Activated CD4-positive, alpha-beta T cell treated with anti-CD3 and anti-CD28 coated beads for 36 hours (primary cell): ENCODE data around the gene TMEM120B. TPM values are rescaled to one million over a fixed set of nuclear protein-coding genes. Genes with fewer than 3 reads are reported as not detected.
"Not testable (repeated sequence)": the region's sequence is repeated elsewhere in the genome, so short reads cannot be mapped to it uniquely, and the experiment has no call there.

ENCODE experiments used
- ATAC-seq: fragments of 200-7000 bp; cut with Tn5 transposase; one replicate; pipeline ENCODE4 v1.10.0; 2021; ENCODE audit warnings: mild to moderate bottlenecking, moderate library complexity
- CTCF ChIA-PET: fragments of 350-600 bp; sonication (Branson Sonifier 250); formaldehyde crosslinking; loops from one replicate; lab custom pipeline; 2021; ENCODE audit warnings: antibody characterized with exemption; lab: Charles Lee
- POLR2A ChIA-PET: fragments of 350-600 bp; sonication (Branson Sonifier 250); formaldehyde crosslinking; loops from one replicate; lab custom pipeline; 2021; ENCODE audit warnings: antibody characterized with exemption, inconsistent platforms; lab: Charles Lee
- DNase-seq: peaks from one replicate; pipeline ENCODE4 v3.0.0-alpha.2; 2020
- H3K27ac Mint-ChIP-seq: one replicate; pipeline ENCODE4 v1.8.0; 2021; ENCODE audit warnings: mixed read lengths
- H3K27me3 Mint-ChIP-seq: one replicate; pipeline ENCODE4 v1.8.0; 2021; ENCODE audit warnings: mixed read lengths
- H3K36me3 Mint-ChIP-seq: one replicate; pipeline ENCODE4 v1.8.0; 2021; ENCODE audit warnings: low read depth, mixed read lengths
- H3K4me1 Mint-ChIP-seq: one replicate; pipeline ENCODE4 v1.8.0; 2021; ENCODE audit warnings: mixed read lengths
- H3K4me3 Mint-ChIP-seq: one replicate; pipeline ENCODE4 v1.8.0; 2021; ENCODE audit warnings: mild to moderate bottlenecking, moderate library complexity, mixed read lengths
- H3K9me3 Mint-ChIP-seq: one replicate; pipeline ENCODE4 v1.8.0; 2021; ENCODE audit warnings: low read depth, mixed read lengths
- intact Hi-C, 2 experiments: fragments of 100-400 bp; cut with DNase I in 1 of 2; cut with micrococcal nuclease in 1 of 2; formaldehyde crosslinking; loops; one replicate each; pipeline versions ENCODE4 v1.14.2 to v1.15.1; 2022 to 2024; cut with DNase I, micrococcal nuclease
- total RNA-seq, 2 experiments: library from RNA; stranded (reverse); gene quantifications; one replicate each; pipeline ENCODE4 v1.2.3, GENCODE V29; 2021

The TMEM120B gene
- total RNA-seq, 2 experiments from 2014 or later: 8.8 to 11.7 TPM

DNA sequence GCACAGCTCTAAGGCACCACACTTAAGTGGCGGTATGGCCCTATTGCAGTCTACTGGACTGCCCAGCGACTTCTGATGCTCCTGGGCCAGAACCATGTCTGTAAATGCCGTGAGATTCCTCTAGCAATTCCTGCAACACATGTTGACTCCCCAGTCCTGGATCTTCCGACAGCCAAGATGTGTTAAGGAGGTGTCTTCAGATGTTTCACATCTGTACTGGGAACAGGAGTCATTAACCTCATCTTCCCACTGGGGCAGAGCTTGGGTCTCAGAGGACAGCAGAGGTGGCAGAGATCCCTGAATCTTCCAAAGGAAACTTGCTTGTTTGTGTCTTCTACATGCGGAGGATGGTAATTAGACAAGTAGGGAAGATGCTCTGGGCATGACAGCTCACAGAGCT lies 8.2 kb downstream of the TMEM120B start:
- DNase-seq: no peak
- H3K27ac Mint-ChIP-seq: no peak overlapping the region
- H3K27me3 Mint-ChIP-seq: no peaks in the 10 kb centered on the region
- no peaks in the 10 kb centered on the region for H3K9me3 Mint-ChIP-seq
- intact Hi-C loops: no loop called here
- POLR2A ChIA-PET: no interaction called here
- H3K4me3 Mint-ChIP-seq: no peak overlapping the region
- CTCF ChIA-PET: no interaction called here
- no peaks in the 10 kb centered on the region for H3K4me1 Mint-ChIP-seq
- peaks cover 15% of the 10 kb centered on the region for H3K36me3 Mint-ChIP-seq
- no peak for ATAC-seq

- H3K9me3 Mint-ChIP-seq: no peaks in the 10 kb centered on the region
- H3K36me3 Mint-ChIP-seq: peaks cover 12% of the 10 kb centered on the region
- ATAC-seq (no peak), DNase-seq (no peak)
- H3K27me3 Mint-ChIP-seq: no peaks in the 10 kb centered on the region
- no peaks in the 10 kb centered on the region for H3K4me1 Mint-ChIP-seq
- H3K27ac Mint-ChIP-seq: no peak overlapping the region
- ChIA-PET CTCF (interaction anchor here (0.6 to 1.3 kb wide), 3 partner anchors 9 to 169 kb away, joined by 3 read pairs; partner anchors contain the start of gene TMEM120B), POLR2A (no interaction called here)
- intact Hi-C loops: no loop called here
- no peak overlapping the region for H3K4me3 Mint-ChIP-seq
Measured at GRCh38 chr12:121722511-121722910, 10.0 kb downstream of the TMEM120B start.

DNA sequence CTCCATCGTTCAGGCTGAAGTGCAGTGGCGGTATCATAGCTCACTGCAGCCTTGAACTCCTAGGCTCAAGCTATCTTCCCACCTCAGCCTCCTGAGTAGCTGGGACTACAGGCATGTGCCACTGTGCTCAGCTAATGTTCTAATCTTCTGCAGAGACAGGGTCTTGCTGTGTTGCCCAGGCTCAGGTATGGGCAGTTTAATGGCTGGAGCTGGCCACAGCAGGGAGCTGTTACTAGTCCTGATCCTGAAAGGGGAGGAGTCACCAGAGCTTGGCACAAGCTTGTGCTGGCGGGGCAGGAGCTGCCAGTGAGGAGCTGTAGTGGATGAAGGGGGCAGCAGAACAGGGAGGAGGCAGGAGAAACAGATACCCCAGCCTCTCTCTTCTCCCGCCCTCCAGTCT lies 10.6 kb downstream of the TMEM120B start:
- Mint-ChIP-seq H3K27me3 (no peaks in the 10 kb centered on the region), H3K9me3 (no peaks in the 10 kb centered on the region), H3K36me3 (peaks cover 12% of the 10 kb centered on the region), H3K27ac (no peak overlapping the region), H3K4me1 (no peaks in the 10 kb centered on the region), H3K4me3 (no peak overlapping the region)
- DNase-seq (no peak), ATAC-seq (no peak)
- POLR2A ChIA-PET: interaction anchor here (0.6 kb wide), 1 partner anchor 311 kb away, joined by 3 read pairs; no protein-coding TSS in a partner anchor
- CTCF ChIA-PET: interaction anchor here (0.6 to 1.3 kb wide), 4 partner anchors 10 to 170 kb away, joined by 3 to 4 read pairs (median 3); partner anchors contain the start of gene TMEM120B
- intact Hi-C loops: no loop called here

- H3K9me3 Mint-ChIP-seq: no peaks in the 10 kb centered on the region
- CTCF ChIA-PET: interaction anchor here (0.5 kb wide), 1 partner anchor 230 kb away, joined by 3 read pairs; no protein-coding TSS in a partner anchor
- intact Hi-C loops: no loop called here
- no peaks in the 10 kb centered on the region for H3K4me1 Mint-ChIP-seq
- no peaks in the 10 kb centered on the region for H3K27me3 Mint-ChIP-seq
- DNase-seq (no peak), ATAC-seq (no peak)
- POLR2A ChIA-PET: interaction anchor here (0.6 kb wide), 1 partner anchor 9 kb away, joined by 6 read pairs; no protein-coding TSS in a partner anchor
- H3K36me3 Mint-ChIP-seq: peaks cover 6% of the 10 kb centered on the region
- no peak overlapping the region for H3K4me3 Mint-ChIP-seq
- no peak overlapping the region for H3K27ac Mint-ChIP-seq
Measured at GRCh38 chr12:121724925-121725324, 12.4 kb downstream of the TMEM120B start.

GRCh38 chr12:121725423-121725822 lies 12.9 kb downstream of the TMEM120B start:
- Mint-ChIP-seq H3K4me1 (no peaks in the 10 kb centered on the region), H3K9me3 (no peaks in the 10 kb centered on the region), H3K27ac (no peak overlapping the region), H3K27me3 (no peaks in the 10 kb centered on the region), H3K4me3 (no peak overlapping the region), H3K36me3 (peaks cover 6% of the 10 kb centered on the region)
- ChIA-PET CTCF (interaction anchor here (0.5 kb wide), 1 partner anchor 231 kb away, joined by 3 read pairs; no protein-coding TSS in a partner anchor), POLR2A (interaction anchor here (0.6 kb wide), 1 partner anchor 10 kb away, joined by 6 read pairs; no protein-coding TSS in a partner anchor)
- intact Hi-C loops: no loop called here
- DNase-seq (no peak), ATAC-seq (no peak)

- H3K36me3 Mint-ChIP-seq: peaks cover 3% of the 10 kb centered on the region
- POLR2A ChIA-PET: no interaction called here
- no peak for ATAC-seq
- no peaks in the 10 kb centered on the region for H3K27me3 Mint-ChIP-seq
- no peak overlapping the region for H3K4me3 Mint-ChIP-seq
- DNase-seq: no peak
- no peaks in the 10 kb centered on the region for H3K9me3 Mint-ChIP-seq
- CTCF ChIA-PET: interaction anchor here (1.0 kb wide), 1 partner anchor 11 kb away, joined by 3 read pairs; no protein-coding TSS in a partner anchor
- no peak overlapping the region for H3K27ac Mint-ChIP-seq
- intact Hi-C loops: no loop called here
- H3K4me1 Mint-ChIP-seq: no peaks in the 10 kb centered on the region
Measured at GRCh38 chr12:121729021-121729420, 16.5 kb downstream of the TMEM120B start.

GRCh38 chr12:121731473-121731872 lies 18.9 kb downstream of the TMEM120B start:
- DNase-seq (no peak), ATAC-seq (no peak)
- H3K36me3 Mint-ChIP-seq: no peaks in the 10 kb centered on the region
- CTCF ChIA-PET: no interaction called here
- intact Hi-C loops: no loop called here
- no peaks in the 10 kb centered on the region for H3K4me1 Mint-ChIP-seq
- no peaks in the 10 kb centered on the region for H3K27me3 Mint-ChIP-seq
- H3K9me3 Mint-ChIP-seq: no peaks in the 10 kb centered on the region
- no peak overlapping the region for H3K27ac Mint-ChIP-seq
- no peak overlapping the region for H3K4me3 Mint-ChIP-seq
- POLR2A ChIA-PET: no interaction called here

GRCh38 chr12:121733849-121734248 lies 21.3 kb downstream of the TMEM120B start:
- Mint-ChIP-seq H3K4me1 (no peaks in the 10 kb centered on the region), H3K9me3 (no peaks in the 10 kb centered on the region), H3K36me3 (no peaks in the 10 kb centered on the region), H3K4me3 (no peak overlapping the region), H3K27ac (no peak overlapping the region), H3K27me3 (no peaks in the 10 kb centered on the region)
- POLR2A ChIA-PET: interaction anchor here (0.7 kb wide), 1 partner anchor 178 kb away, joined by 3 read pairs; no protein-coding TSS in a partner anchor
- intact Hi-C loops: no loop called here
- DNase-seq (no peak), ATAC-seq (no peak)
- CTCF ChIA-PET: no interaction called here

- H3K4me1 Mint-ChIP-seq: peaks cover 2% of the 10 kb centered on the region
- intact Hi-C loops: no loop called here
- ATAC-seq (no peak), DNase-seq (no peak)
- no peaks in the 10 kb centered on the region for H3K27me3 Mint-ChIP-seq
- no peaks in the 10 kb centered on the region for H3K9me3 Mint-ChIP-seq
- H3K36me3 Mint-ChIP-seq: no peaks in the 10 kb centered on the region
- ChIA-PET POLR2A (no interaction called here), CTCF (interaction anchor here (0.7 kb wide), 1 partner anchor 147 kb away, joined by 3 read pairs; no protein-coding TSS in a partner anchor)
- H3K4me3 Mint-ChIP-seq: no peak overlapping the region
- no peak overlapping the region for H3K27ac Mint-ChIP-seq
Measured at GRCh38 chr12:121738340-121738858, 25.8 kb downstream of the TMEM120B start.

DNA sequence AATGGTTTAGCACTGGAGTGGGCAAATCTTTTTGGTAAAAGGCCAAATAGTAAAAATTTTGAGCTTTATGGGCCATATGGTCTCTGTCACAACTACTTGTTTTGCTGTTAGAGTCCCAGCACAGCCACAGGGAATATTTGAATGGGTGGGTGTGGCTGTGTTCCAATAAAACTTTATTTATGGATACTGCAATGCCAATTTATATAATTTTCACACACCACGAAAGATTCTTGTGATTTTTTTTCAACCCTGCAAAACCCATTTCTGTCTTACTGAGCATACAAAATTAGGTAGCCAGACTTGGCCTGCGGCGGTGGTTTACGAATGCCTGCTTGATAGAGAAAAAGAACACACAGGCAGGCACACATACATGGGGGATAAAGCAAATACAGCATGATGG lies 28.3 kb downstream of the TMEM120B start:
- Mint-ChIP-seq H3K27me3 (no peaks in the 10 kb centered on the region), H3K9me3 (no peaks in the 10 kb centered on the region), H3K4me3 (no peak overlapping the region), H3K27ac (no peak overlapping the region), H3K36me3 (peaks cover 3% of the 10 kb centered on the region), H3K4me1 (peaks cover 2% of the 10 kb centered on the region)
- POLR2A ChIA-PET: no interaction called here
- CTCF ChIA-PET: interaction anchor here (0.6 to 0.9 kb wide), 2 partner anchors 28 to 114 kb away, joined by 3 read pairs; partner anchors contain the start of gene TMEM120B
- intact Hi-C loops: no loop called here
- DNase-seq (no peak), ATAC-seq (no peak)

GRCh38 chr12:121741743-121742142 lies 29.2 kb downstream of the TMEM120B start:
- ATAC-seq (no peak), DNase-seq (no peak)
- POLR2A ChIA-PET: no interaction called here
- H3K4me1 Mint-ChIP-seq: peaks cover 2% of the 10 kb centered on the region
- intact Hi-C loops: no loop called here
- no peak overlapping the region for H3K27ac Mint-ChIP-seq
- no peak overlapping the region for H3K4me3 Mint-ChIP-seq
- no peaks in the 10 kb centered on the region for H3K9me3 Mint-ChIP-seq
- CTCF ChIA-PET: interaction anchor here (0.9 kb wide), 1 partner anchor 29 kb away, joined by 3 read pairs; the partner anchor contains the start of gene TMEM120B
- no peaks in the 10 kb centered on the region for H3K27me3 Mint-ChIP-seq
- peaks cover 3% of the 10 kb centered on the region for H3K36me3 Mint-ChIP-seq

DNA sequence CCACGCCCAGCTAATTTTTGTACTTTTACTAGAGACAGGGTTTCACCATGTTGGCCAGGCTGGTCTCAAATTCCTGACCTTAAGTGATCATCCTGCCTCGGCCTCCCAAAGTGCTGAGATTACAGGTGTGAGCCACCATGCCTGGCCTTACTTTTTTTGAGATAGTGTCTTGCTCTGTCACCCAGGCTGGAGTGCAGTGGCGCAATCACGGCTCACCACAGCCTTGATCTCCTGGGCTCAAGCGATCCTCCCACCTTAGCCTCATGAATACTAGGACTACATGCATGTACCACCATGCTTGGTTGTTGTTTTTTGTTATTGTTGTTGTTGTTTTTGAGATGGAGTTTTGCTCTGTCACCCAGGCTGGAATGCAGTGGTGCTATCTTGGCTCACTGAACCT lies 33.0 kb downstream of the TMEM120B start:
- H3K27ac Mint-ChIP-seq, CTCF ChIA-PET, intact Hi-C loops, H3K9me3 Mint-ChIP-seq, POLR2A ChIA-PET, H3K27me3 Mint-ChIP-seq, H3K4me3 Mint-ChIP-seq, DNase-seq, ATAC-seq: not testable (repeated sequence)
- Mint-ChIP-seq H3K4me1 (peaks cover 12% of the 10 kb centered on the region), H3K36me3 (peaks cover 10% of the 10 kb centered on the region)
